Ishikawa (cell line): ENCODE data around the gene FBLN1.

ENCODE experiments used
- EP300 ChIP-seq: IDR thresholded peaks from 2 replicates; pipeline ENCODE4 v1.6.1; 2012; ENCODE audit warnings: borderline replicate concordance
- RAD21 ChIP-seq: IDR thresholded peaks from 2 replicates; pipeline ENCODE4 v1.6.1; 2012; ENCODE audit warnings: low read depth
- TAF1 ChIP-seq: IDR thresholded peaks from 2 replicates; pipeline ENCODE4 v1.6.1; 2012; ENCODE audit warnings: low read depth, mild to moderate bottlenecking
- USF1 ChIP-seq: IDR thresholded peaks from 2 replicates; pipeline ENCODE4 v1.6.1; 2012
- YY1 ChIP-seq: IDR thresholded peaks from 2 replicates; pipeline ENCODE4 v1.6.1; 2012; ENCODE audit warnings: low read depth
- ZBTB7A ChIP-seq: IDR thresholded peaks from 2 replicates; pipeline ENCODE4 v1.6.1; 2012; ENCODE audit warnings: low read depth
- TF ChIP-seq, protein P1 (sequence below): IDR thresholded peaks from 2 replicates; pipeline ENCODE4 v1.6.1; 2012; ENCODE audit warnings: low read depth, mild to moderate bottlenecking
- TF ChIP-seq, protein P2 (sequence below): IDR thresholded peaks from 2 replicates; pipeline ENCODE4 v1.6.1; 2012

DNA sequence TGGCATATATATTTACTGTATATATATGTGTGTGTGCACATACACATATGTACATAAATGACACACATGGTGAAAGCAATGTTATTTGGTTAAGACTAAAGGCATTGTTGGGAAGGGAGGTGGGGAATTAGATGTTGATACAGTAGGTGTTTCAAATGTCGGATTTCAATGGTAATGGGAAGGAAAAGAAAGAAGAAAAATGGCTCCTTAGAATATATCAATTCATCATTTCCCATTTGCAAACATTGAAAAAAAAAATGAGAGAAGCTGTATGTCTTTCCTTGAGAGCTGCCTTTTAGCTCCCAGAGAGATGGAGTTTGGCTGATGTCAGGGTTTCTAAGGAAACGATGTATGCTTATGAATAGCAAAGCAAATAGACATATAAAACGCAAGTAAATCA is 135.5 kb downstream of the FBLN1 start:
- TF ChIP-seq RAD21 (no peak), YY1 (no peak), TAF1 (no peak), USF1 (no peak), EP300 (no peak), ZBTB7A (no peak)
- TF ChIP-seq, protein P1, sequence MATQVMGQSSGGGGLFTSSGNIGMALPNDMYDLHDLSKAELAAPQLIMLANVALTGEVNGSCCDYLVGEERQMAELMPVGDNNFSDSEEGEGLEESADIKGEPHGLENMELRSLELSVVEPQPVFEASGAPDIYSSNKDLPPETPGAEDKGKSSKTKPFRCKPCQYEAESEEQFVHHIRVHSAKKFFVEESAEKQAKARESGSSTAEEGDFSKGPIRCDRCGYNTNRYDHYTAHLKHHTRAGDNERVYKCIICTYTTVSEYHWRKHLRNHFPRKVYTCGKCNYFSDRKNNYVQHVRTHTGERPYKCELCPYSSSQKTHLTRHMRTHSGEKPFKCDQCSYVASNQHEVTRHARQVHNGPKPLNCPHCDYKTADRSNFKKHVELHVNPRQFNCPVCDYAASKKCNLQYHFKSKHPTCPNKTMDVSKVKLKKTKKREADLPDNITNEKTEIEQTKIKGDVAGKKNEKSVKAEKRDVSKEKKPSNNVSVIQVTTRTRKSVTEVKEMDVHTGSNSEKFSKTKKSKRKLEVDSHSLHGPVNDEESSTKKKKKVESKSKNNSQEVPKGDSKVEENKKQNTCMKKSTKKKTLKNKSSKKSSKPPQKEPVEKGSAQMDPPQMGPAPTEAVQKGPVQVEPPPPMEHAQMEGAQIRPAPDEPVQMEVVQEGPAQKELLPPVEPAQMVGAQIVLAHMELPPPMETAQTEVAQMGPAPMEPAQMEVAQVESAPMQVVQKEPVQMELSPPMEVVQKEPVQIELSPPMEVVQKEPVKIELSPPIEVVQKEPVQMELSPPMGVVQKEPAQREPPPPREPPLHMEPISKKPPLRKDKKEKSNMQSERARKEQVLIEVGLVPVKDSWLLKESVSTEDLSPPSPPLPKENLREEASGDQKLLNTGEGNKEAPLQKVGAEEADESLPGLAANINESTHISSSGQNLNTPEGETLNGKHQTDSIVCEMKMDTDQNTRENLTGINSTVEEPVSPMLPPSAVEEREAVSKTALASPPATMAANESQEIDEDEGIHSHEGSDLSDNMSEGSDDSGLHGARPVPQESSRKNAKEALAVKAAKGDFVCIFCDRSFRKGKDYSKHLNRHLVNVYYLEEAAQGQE, result no peak
- TF ChIP-seq, protein P2, sequence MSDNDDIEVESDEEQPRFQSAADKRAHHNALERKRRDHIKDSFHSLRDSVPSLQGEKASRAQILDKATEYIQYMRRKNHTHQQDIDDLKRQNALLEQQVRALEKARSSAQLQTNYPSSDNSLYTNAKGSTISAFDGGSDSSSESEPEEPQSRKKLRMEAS, result no peak
